OCI-LY1 (cell line): ENCODE measurements around the gene PUM2.

Experiments
- CTCF ChIP-seq: fragments of 200-600 bp; sonication (generic), shearing (Covaris generic); IDR thresholded peaks from 2 replicates; pipeline ENCODE4 v1.5.1; 2017; ENCODE audit warnings: mild to moderate bottlenecking, antibody characterized with exemption, low read length, moderate library complexity, mixed read lengths
- EZH2 ChIP-seq: fragments of 200-600 bp; sonication (generic), shearing (Covaris generic); IDR thresholded peaks from 2 replicates; pipeline ENCODE4 v1.8.0; 2017; ENCODE audit warnings: borderline replicate concordance, mixed run types, mild to moderate bottlenecking, antibody characterized with exemption, low read length, moderate library complexity, mixed read lengths

GRCh38 chr2:20400306-20400705 is 49.7 kb upstream of the PUM2 start:
- no peak for TF ChIP-seq CTCF
- no peak for TF ChIP-seq EZH2
